Osteocyte (in vitro differentiated cells): Measurements from ENCODE around the gene HIPK2. TPM values are rescaled to one million over a fixed set of nuclear protein-coding genes. Genes with fewer than 3 reads are reported as not detected.

Source experiments
- DNase-seq: peaks from one replicate; pipeline ENCODE4 v3.0.0; 2021; ENCODE audit warnings: mixed read lengths; ENCODE audit not compliant: unreplicated experiment; ENCODE audit errors: extremely low spot score
- H3K27ac Mint-ChIP-seq: one replicate; pipeline ENCODE4 v1.8.0; 2021; ENCODE audit warnings: mild to moderate bottlenecking, mixed read lengths; ENCODE audit not compliant: unreplicated experiment
- H3K27me3 Mint-ChIP-seq: one replicate; pipeline ENCODE4 v1.8.0; 2021; ENCODE audit warnings: mixed read lengths; ENCODE audit not compliant: unreplicated experiment
- H3K36me3 Mint-ChIP-seq: one replicate; pipeline ENCODE4 v1.8.0; 2021; ENCODE audit warnings: mixed read lengths; ENCODE audit not compliant: unreplicated experiment
- H3K4me1 Mint-ChIP-seq: one replicate; pipeline ENCODE4 v1.8.0; 2021; ENCODE audit warnings: mixed read lengths; ENCODE audit not compliant: unreplicated experiment
- H3K4me3 Mint-ChIP-seq: one replicate; pipeline ENCODE4 v1.8.0; 2021; ENCODE audit warnings: mild to moderate bottlenecking, moderate library complexity, mixed read lengths; ENCODE audit not compliant: unreplicated experiment
- H3K9me3 Mint-ChIP-seq: one replicate; pipeline ENCODE4 v1.8.0; 2021; ENCODE audit warnings: mixed read lengths; ENCODE audit not compliant: unreplicated experiment
- total RNA-seq: library from RNA; stranded (reverse); gene quantifications from 2 replicates; pipeline ENCODE4 v1.2.1, GENCODE V29; 2021
- TF ChIP-seq, protein P1 (sequence below): fragments of 200-600 bp; sonication (generic); IDR thresholded peaks from 2 replicates; pipeline ENCODE4 v1.5.0; 2021; ENCODE audit warnings: antibody characterized with exemption, mild to moderate bottlenecking, moderate library complexity

HIPK2 gene
- total RNA-seq, 1 donor from 2014 or later = 90.8 TPM

DNA sequence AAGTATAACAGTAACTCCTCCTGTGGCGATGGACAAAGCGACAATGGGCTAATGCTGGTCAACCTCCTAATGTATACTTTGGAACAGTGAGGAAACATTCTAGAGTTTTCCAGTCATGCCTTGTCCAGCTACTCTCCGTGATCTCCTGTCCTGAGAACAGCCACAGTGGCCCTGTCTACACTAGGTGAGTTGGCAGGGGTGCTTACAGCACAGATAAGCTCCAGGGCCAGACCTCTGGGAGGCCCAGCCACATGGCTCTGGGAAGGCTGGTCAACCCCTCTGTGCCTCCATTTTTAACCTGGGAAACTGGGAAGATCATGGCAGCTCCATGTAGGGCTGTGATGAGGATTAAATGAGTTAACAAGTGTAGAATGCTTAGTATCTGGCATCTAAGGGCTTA is 197.4 kb downstream of the HIPK2 start:
- DNase-seq = no peak
- Mint-ChIP-seq H3K9me3 (no peaks in the 10 kb centered on the region), H3K36me3 (peaks cover 48% of the 10 kb centered on the region), H3K27ac (no peak overlapping the region), H3K27me3 (no peaks in the 10 kb centered on the region), H3K4me1 (no peaks in the 10 kb centered on the region), H3K4me3 (no peak overlapping the region)
- TF ChIP-seq, protein P1, sequence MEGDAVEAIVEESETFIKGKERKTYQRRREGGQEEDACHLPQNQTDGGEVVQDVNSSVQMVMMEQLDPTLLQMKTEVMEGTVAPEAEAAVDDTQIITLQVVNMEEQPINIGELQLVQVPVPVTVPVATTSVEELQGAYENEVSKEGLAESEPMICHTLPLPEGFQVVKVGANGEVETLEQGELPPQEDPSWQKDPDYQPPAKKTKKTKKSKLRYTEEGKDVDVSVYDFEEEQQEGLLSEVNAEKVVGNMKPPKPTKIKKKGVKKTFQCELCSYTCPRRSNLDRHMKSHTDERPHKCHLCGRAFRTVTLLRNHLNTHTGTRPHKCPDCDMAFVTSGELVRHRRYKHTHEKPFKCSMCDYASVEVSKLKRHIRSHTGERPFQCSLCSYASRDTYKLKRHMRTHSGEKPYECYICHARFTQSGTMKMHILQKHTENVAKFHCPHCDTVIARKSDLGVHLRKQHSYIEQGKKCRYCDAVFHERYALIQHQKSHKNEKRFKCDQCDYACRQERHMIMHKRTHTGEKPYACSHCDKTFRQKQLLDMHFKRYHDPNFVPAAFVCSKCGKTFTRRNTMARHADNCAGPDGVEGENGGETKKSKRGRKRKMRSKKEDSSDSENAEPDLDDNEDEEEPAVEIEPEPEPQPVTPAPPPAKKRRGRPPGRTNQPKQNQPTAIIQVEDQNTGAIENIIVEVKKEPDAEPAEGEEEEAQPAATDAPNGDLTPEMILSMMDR = no peak

DNA sequence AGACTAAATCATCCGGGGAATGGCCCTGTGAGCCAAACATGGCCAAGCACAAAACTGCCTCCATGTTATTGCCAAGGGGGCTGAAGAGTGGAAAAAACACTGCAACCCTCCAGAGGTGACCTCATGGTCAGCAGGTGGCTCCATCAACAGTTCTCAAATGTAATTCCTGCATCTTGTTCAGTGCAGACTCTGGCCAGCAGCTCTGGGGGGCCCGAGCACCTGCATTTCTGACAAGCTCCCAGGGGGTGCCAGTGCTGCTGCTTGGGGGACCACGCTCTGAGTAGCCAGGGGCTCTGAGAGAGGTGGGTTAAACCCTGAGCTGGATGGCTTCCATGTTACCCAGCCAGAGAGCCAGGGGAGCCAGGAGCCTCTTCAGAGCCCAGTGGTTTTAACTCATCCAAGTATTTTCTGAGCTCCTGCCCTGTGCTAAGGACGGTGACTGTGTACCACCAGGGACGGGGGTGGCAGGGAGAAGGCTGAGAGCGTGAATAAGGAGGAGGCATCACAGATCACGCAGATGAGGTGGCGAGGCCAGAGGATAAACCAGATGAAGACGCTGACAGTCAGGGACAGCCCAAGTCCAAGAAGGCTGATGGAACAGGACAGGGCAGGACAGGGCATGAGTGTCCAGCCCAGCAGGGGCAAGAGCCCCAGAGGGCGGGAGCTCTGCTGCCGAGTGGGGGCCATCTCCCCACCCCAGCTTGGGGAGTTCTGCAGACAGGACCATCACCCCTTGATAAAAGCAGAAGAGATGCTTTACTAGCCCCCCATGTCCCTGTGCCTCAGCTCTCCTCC is 201.4 kb downstream of the HIPK2 start:
- Mint-ChIP-seq H3K27ac (no peak overlapping the region), H3K4me1 (no peaks in the 10 kb centered on the region), H3K36me3 (peaks cover 46% of the 10 kb centered on the region), H3K27me3 (no peaks in the 10 kb centered on the region), H3K9me3 (no peaks in the 10 kb centered on the region), H3K4me3 (no peak overlapping the region)
- TF ChIP-seq, protein P1 = no peak
- peak; percentile 73 for DNase-seq

DNA sequence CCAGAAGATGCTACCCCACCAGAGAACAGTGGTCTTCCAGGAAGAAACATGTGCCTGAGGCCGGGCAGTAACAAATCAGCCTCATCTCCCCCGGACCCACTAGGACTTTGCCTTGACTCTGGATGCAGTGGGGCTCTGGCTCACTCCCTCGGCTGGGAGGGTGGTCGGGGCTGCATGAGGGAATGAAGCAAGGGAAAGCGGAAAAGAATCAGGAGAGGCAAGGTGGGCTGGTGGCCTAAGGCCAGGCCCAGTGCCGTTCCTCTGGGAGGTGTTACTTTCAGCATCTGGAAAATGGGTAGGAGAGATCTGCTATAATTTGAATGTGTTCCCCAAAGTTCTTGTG is 202.5 kb downstream of the HIPK2 start:
- Mint-ChIP-seq H3K9me3 (no peaks in the 10 kb centered on the region), H3K4me1 (no peaks in the 10 kb centered on the region), H3K4me3 (no peak overlapping the region), H3K36me3 (peaks cover 51% of the 10 kb centered on the region), H3K27ac (peak overlapping the region; percentile 47), H3K27me3 (no peaks in the 10 kb centered on the region)
- DNase-seq = peak; percentile 73
- TF ChIP-seq, protein P1 = no peak

DNA sequence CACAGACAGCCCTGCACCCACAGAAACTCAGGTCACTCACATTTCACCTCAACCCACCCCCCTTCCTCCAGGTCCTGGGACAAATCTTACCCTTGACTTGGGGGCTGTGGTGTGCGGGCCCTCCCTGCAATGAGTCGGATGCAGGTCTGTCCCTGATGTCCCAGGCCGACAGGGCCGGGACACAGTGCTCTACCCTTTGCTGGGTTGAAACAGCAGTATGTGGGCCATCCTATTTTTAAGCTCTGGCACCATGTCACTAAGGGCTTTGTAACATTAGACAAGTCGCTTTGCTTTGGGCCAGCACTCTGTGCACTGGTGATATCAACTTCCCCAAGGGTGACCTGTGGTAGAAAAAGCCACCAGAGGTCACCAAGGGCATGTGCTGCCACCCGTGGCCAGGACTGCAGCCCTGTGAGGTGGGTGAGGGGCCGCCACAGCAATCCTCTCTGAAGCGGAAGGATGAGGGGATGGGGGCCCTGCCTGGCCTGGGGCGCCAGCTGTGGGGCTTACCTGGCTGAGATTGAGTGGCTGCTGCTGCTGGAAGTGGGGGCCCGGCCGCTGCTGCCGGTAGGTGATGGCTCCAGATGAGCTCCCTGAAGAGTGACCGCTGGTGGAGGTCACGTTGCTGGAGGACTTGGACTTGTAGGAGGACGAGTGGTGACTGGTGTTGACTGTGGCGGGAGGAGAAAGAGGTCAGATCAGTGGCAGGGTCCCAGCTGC is 203.0 kb downstream of the HIPK2 start:
- Mint-ChIP-seq H3K36me3 (peaks cover 46% of the 10 kb centered on the region), H3K4me3 (no peak overlapping the region), H3K27ac (peak overlapping the region; percentile 47), H3K9me3 (no peaks in the 10 kb centered on the region), H3K27me3 (no peaks in the 10 kb centered on the region), H3K4me1 (no peaks in the 10 kb centered on the region)
- TF ChIP-seq, protein P1 = no peak
- DNase-seq = peak; percentile 80

DNA sequence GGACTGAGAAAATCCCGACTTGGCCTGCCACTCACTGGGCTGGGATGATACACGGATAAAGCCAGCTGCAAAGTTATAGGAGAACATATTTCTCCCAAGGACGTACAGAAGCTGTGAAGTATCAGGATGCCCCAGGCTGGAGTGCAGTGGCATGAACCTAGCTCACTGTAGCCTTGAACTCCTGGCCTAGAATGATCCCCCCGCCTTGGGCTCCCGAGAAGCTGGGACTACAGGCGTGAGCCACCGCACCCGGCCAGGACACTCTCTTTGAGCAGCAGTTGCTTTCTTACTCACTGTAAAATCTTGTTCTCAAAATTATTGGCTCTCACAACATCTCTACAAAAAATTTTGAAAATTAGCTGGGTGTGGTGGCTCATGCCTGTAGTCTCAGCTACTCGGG is 203.9 kb downstream of the HIPK2 start:
- TF ChIP-seq, protein P1 = no peak
- no peak overlapping the region for H3K4me3 Mint-ChIP-seq
- no peaks in the 10 kb centered on the region for H3K9me3 Mint-ChIP-seq

More for the DNA sequence above, 203.9 kb downstream of the HIPK2 start:
- peak; percentile 65 for DNase-seq
- Mint-ChIP-seq H3K4me1 (no peaks in the 10 kb centered on the region), H3K27me3 (no peaks in the 10 kb centered on the region), H3K36me3 (peaks cover 43% of the 10 kb centered on the region), H3K27ac (no peak overlapping the region)
